ENCODE results near the gene SFI1.

The SFI1 gene

DNA sequence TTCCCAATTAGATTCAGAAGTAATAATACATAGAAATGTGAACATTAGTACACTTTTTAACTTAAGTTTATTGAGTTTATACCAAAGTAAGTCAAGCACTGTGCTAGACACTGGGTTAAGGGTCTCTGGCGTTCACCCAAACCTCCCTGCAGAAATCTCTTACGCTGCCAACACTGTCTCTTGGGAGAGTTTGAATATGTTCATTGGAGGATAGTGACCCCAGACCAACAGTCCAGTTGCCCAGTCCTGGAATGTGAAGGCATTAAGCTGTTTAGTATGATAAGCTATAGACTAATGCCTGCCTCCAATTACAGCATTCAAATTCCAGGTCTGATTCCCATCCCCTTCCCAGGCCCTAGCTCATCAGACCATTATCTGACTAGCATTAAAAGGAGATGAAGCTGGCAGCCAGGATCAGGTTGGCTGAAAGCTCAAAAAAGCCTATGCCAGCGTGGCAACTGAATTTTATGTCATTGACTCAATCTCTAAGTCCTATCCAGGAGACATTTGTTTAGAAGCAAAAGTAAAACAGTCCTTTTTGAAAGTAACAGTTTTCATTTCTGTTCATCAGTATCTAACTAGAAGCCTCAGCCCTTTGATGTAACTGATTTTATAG, 77.8 kb downstream of the SFI1 start (continued):
- TF ChIP-seq, protein P1, sequence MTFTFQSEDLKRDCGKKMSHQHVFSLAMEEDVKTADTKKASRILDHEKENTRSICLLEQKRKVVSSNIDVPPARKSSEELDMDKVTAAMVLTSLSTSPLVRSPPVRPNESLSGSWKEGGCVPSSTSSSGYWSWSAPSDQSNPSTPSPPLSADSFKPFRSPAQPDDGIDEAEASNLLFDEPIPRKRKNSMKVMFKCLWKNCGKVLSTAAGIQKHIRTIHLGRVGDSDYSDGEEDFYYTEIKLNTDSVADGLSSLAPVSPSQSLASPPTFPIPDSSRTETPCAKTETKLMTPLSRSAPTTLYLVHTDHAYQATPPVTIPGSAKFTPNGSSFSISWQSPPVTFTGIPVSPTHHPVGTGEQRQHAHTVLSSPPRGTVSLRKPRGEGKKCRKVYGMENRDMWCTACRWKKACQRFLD (tag by site-specific recombination; IDR thresholded peaks at IDR 0.05): no peak
- TF ChIP-seq MYNN (tag by site-specific recombination; IDR thresholded peaks at IDR 0.05; ENCODE audit: borderline replicate concordance) (no peak), ZNF214 (tag by site-specific recombination; IDR thresholded peaks at IDR 0.05; ENCODE audit: borderline replicate concordance) (no peak)

DNA sequence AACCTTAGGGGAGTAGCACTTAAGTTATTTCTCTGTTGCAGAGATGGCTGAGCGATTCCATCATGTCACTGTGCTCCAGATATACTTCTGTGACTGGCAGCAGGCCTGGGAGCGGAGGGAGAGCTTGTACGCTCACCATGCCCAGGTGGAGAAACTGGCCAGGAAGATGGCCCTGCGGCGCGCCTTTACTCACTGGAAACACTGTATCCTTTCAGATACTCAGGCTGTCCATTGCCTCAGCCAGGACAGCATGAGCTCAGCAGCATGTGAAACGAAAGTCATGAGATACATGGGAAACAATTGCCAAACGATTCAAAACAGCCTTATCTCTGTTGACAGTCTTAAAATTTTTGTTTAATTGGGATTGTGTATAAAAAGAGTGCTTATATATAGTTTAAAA, 78.9 kb downstream of the SFI1 start:
- TF ChIP-seq, protein P2, sequence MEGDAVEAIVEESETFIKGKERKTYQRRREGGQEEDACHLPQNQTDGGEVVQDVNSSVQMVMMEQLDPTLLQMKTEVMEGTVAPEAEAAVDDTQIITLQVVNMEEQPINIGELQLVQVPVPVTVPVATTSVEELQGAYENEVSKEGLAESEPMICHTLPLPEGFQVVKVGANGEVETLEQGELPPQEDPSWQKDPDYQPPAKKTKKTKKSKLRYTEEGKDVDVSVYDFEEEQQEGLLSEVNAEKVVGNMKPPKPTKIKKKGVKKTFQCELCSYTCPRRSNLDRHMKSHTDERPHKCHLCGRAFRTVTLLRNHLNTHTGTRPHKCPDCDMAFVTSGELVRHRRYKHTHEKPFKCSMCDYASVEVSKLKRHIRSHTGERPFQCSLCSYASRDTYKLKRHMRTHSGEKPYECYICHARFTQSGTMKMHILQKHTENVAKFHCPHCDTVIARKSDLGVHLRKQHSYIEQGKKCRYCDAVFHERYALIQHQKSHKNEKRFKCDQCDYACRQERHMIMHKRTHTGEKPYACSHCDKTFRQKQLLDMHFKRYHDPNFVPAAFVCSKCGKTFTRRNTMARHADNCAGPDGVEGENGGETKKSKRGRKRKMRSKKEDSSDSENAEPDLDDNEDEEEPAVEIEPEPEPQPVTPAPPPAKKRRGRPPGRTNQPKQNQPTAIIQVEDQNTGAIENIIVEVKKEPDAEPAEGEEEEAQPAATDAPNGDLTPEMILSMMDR (tag by site-specific recombination; IDR thresholded peaks at IDR 0.05): no peak
- no peak for TF ChIP-seq ZNF837 (tag by site-specific recombination; IDR thresholded peaks at IDR 0.05)
- TF ChIP-seq WT1 (tag by site-specific recombination; IDR thresholded peaks at IDR 0.05): no peak
- TF ChIP-seq MZF1 (tag by site-specific recombination; IDR thresholded peaks at IDR 0.05; ENCODE audit: borderline replicate concordance): no peak
- CTCF ChIA-PET: interaction anchor here (1.8 to 2.0 kb wide), 2 partner anchors 15 to 19 kb away, joined by 4 to 7 read pairs; no protein-coding TSS in a partner anchor
- H3K4me3 ChIP-seq (ENCODE audit: low read depth, low read length): no peak overlapping the region
- POLR2A ChIA-PET: interaction anchor here (1.0 kb wide), 1 partner anchor 55 kb away, joined by 3 read pairs; no protein-coding TSS in a partner anchor
- H3K9me3 ChIP-seq (ENCODE audit: control insufficient read depth, insufficient read depth, low read depth, low read length): no peaks in the 10 kb centered on the region
- no peaks in the 10 kb centered on the region for H3K4me1 ChIP-seq (ENCODE audit: control insufficient read depth, insufficient read depth, low read length)
- no peak overlapping the region for H3K27ac ChIP-seq (ENCODE audit: extremely low read depth, low read depth, low read length)
- peaks cover 20 to 58% of the 10 kb centered on the region in 2 experiments for H3K36me3 ChIP-seq (ENCODE audit: control insufficient read depth in 2 of 2, insufficient read depth in 1 of 2, low read length in 2 of 2)

DNA sequence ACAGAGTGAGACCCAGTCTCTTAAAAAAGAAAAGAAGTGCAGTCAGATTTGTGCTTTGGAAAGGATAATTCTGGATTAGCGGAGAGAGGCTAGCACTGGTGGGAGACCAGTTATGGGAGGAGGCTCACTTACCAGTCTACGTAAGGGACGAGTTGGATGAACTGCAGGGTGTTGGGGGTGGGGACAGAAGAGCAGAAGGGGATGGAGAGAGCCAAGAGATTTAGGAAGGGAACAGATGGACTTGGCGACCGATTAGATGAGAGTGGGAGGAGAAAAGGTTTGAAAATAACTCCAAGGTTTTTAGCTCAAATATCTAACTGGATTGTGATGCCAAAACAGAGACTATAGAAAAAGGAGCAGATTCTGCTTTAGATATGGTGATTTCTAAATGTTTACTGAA, 81.4 kb downstream of the SFI1 start:
- CTCF ChIA-PET: interaction anchor here (0.7 to 1.5 kb wide), 3 partner anchors 21 to 112 kb away, joined by 3 read pairs; no protein-coding TSS in a partner anchor
- no peaks in the 10 kb centered on the region for H3K9me3 ChIP-seq (ENCODE audit: control insufficient read depth, insufficient read depth, low read depth, low read length)

DNA sequence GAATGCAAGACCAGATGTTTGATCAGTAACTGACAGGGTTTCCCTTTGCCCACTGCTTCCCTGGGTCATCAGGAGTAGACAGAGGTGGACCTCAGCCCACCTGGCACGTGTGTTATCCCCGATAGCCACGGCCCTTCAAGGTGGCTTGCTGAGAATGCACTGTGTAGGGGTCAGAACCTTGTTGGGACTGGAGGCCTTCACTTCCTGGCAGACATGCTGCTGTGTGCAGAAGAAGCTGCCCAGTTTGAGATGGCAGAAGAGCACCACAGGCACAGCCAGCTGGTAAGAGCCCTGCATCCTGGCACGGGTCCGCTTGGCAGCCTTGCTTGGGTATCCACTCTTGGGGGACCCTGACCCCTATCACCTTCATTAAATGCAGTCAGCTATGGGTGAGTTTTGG, 81.8 kb downstream of the SFI1 start:
- H3K36me3 ChIP-seq (ENCODE audit: control insufficient read depth in 2 of 2, insufficient read depth in 1 of 2, low read length in 2 of 2): peaks cover 20 to 47% of the 10 kb centered on the region in 2 experiments
- CTCF ChIA-PET: interaction anchor here (0.7 to 1.5 kb wide), 3 partner anchors 21 to 112 kb away, joined by 3 read pairs; no protein-coding TSS in a partner anchor
- TF ChIP-seq ZEB2 (tag by site-specific recombination; IDR thresholded peaks at IDR 0.05): no peak
- TF ChIP-seq ZNF416 (tag by site-specific recombination; IDR thresholded peaks at IDR 0.05): no peak
- TF ChIP-seq KLF9 (tag by site-specific recombination; IDR thresholded peaks at IDR 0.05; ENCODE audit: low read depth): no peak
- TF ChIP-seq, protein P3, sequence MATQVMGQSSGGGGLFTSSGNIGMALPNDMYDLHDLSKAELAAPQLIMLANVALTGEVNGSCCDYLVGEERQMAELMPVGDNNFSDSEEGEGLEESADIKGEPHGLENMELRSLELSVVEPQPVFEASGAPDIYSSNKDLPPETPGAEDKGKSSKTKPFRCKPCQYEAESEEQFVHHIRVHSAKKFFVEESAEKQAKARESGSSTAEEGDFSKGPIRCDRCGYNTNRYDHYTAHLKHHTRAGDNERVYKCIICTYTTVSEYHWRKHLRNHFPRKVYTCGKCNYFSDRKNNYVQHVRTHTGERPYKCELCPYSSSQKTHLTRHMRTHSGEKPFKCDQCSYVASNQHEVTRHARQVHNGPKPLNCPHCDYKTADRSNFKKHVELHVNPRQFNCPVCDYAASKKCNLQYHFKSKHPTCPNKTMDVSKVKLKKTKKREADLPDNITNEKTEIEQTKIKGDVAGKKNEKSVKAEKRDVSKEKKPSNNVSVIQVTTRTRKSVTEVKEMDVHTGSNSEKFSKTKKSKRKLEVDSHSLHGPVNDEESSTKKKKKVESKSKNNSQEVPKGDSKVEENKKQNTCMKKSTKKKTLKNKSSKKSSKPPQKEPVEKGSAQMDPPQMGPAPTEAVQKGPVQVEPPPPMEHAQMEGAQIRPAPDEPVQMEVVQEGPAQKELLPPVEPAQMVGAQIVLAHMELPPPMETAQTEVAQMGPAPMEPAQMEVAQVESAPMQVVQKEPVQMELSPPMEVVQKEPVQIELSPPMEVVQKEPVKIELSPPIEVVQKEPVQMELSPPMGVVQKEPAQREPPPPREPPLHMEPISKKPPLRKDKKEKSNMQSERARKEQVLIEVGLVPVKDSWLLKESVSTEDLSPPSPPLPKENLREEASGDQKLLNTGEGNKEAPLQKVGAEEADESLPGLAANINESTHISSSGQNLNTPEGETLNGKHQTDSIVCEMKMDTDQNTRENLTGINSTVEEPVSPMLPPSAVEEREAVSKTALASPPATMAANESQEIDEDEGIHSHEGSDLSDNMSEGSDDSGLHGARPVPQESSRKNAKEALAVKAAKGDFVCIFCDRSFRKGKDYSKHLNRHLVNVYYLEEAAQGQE (tag by site-specific recombination; IDR thresholded peaks at IDR 0.05): no peak

More for the DNA sequence above, 81.4 kb downstream of the SFI1 start:
- H3K4me3 ChIP-seq (ENCODE audit: low read depth, low read length): no peak overlapping the region
- POLR2A ChIA-PET: no interaction called here
- H3K36me3 ChIP-seq (ENCODE audit: control insufficient read depth in 2 of 2, insufficient read depth in 1 of 2, low read length in 2 of 2): peaks cover 20 to 51% of the 10 kb centered on the region in 2 experiments
- no peaks in the 10 kb centered on the region for H3K4me1 ChIP-seq (ENCODE audit: control insufficient read depth, insufficient read depth, low read length)
- H3K27ac ChIP-seq (ENCODE audit: extremely low read depth, low read depth, low read length): no peak overlapping the region
- TF ChIP-seq ZSCAN23 (tag by site-specific recombination; IDR thresholded peaks at IDR 0.05) (no peak), ZNF214 (tag by site-specific recombination; IDR thresholded peaks at IDR 0.05; ENCODE audit: borderline replicate concordance) (no peak), ZSCAN30 (tag by site-specific recombination; IDR thresholded peaks at IDR 0.05) (no peak), ZNF768 (tag by site-specific recombination; IDR thresholded peaks at IDR 0.05) (no peak), ZNF416 (tag by site-specific recombination; IDR thresholded peaks at IDR 0.05) (no peak), ZNF266 (tag by site-specific recombination; IDR thresholded peaks at IDR 0.05; ENCODE audit: low read depth) (no peak), ZNF133 (tag by site-specific recombination; IDR thresholded peaks at IDR 0.05) (no peak), ZNF426 (tag by site-specific recombination; IDR thresholded peaks at IDR 0.05) (no peak), ZNF560 (tag by site-specific recombination; IDR thresholded peaks at IDR 0.05; ENCODE audit: borderline replicate concordance) (no peak), ZNF660 (tag by site-specific recombination; IDR thresholded peaks at IDR 0.05) (no peak), WT1 (tag by site-specific recombination; IDR thresholded peaks at IDR 0.05) (no peak), ZNF366 (tag by site-specific recombination; conservative IDR thresholded peaks at IDR 0.05) (no peak), KLF16 (tag by site-specific recombination; IDR thresholded peaks at IDR 0.05) (no peak), ZNF623 (tag by site-specific recombination; IDR thresholded peaks at IDR 0.05) (no peak)

More for the DNA sequence above, 81.8 kb downstream of the SFI1 start:
- Histone ChIP-seq H3K27ac (ENCODE audit: extremely low read depth, low read depth, low read length) (no peak overlapping the region), H3K4me1 (ENCODE audit: control insufficient read depth, insufficient read depth, low read length) (no peaks in the 10 kb centered on the region), H3K4me3 (ENCODE audit: low read depth, low read length) (no peak overlapping the region), H3K9me3 (ENCODE audit: control insufficient read depth, insufficient read depth, low read depth, low read length) (no peaks in the 10 kb centered on the region)
- POLR2A ChIA-PET: no interaction called here
